GM19025 (cell line): ENCODE results near the gene RPL27.
"Not testable (repeated sequence)": the region's sequence is repeated elsewhere in the genome, so short reads cannot be mapped to it uniquely, and the experiment has no call there.

ENCODE experiments used
- ATAC-seq: cut with Tn5 transposase; IDR thresholded peaks from one replicate; pipeline ENCODE4 v1.9.1; 2021; ENCODE audit warnings: mild to moderate bottlenecking, low read depth, moderate library complexity; ENCODE audit not compliant: unreplicated experiment

The RPL27 gene

GRCh38 chr17:42992872-42993271 lies 5.3 kb upstream of the RPL27 start:
- ATAC-seq: no peak

DNA sequence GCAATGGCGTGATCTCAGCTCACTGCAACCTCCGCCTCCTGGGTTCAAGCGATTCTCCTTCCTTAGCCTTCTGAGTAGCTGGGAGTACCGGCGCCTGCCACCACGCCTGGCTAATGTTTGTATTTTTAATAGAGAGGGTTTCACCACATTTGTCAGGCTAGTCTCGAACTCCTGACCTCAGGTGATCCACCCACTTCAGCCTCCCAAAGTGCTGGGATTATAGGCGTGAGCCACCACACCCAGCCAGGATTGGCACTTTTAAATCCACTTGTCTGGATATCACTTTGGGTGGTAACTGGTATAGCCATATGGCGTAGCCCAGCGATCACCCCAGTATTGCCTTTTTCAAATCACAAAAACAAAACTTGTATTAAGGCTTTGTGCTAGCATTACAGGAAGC lies 4.3 kb upstream of the RPL27 start:
- not testable (repeated sequence) for ATAC-seq

- ATAC-seq: no peak
These were observed 732 bp upstream of the RPL27 start for GRCh38 chr17:42997390-42997983.

DNA sequence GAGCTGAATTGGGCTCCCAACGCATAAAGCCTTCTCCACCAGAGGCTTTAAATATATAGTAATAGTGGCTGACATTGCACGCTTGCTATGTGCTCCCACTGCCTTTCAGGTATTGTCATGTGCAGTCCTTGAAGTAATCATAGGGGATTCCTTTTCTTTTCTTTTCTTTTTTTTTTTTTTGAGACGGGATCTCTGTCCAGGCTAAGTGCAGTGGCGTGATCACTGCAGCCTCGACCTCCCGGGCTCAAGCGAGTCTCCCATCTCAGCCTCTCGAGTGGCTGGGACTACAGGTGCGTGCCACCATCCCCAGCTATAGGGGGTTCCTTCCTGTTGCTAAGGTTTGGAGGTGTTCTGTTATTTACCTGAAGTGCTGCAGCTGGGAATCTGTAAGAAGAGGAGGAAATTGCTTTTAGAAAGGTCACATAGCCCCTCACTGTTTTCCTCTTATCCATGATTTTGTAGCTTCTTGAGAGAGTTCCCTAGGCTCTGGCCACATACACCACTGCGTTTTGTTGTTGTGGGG lies 845 bp downstream of the RPL27 start:
- ATAC-seq: no peak

DNA sequence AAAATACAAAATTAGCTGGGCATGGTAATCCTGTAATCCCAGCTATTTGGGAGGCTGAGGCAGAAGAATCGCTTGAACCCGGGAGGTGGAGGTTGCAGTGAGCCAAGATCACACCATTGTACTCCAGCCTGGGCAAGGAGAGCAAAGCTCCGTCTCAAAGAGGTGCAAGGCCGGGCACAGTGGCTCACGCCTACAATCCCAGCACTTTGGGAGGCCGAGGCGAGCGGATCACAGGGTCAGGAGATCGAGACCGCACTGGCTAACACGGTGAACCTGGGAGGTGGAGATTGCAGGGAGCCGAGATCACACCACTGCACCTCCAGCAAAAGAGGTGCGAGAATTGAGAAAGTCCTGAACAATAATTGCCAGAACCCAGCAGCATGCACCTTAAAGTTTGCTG lies 2.7 kb downstream of the RPL27 start:
- ATAC-seq: not testable (repeated sequence)

DNA sequence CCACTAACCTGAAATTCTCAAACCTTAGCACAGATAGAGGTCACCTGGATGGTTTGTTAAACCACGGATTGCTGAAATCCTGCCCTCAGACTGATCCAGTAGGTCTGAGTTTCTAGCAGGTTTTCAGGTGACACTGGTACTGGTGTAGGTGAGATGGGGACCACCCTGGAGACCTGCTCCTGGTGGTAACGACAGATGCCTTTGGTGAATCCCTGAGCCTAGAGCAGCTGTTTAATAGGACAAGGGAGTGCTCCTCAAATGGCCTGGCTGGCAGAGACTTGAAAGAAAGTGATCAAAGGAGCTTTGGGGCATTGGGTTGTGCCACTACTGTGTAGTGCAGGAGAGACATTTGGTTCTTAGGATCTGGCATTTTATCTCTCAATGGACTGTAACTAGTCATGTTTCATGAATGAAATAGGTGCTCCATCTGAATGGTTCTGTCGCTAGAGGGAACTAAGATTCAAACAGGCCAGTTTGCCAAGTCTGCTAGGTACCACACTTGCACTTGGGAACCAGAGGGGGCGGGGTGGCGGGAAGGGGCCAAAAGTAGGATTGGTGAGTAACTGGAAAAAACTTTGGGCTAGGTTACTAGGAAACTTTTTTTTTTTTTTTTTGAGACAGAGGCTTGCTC lies 5.4 kb downstream of the RPL27 start:
- no peak for ATAC-seq

DNA sequence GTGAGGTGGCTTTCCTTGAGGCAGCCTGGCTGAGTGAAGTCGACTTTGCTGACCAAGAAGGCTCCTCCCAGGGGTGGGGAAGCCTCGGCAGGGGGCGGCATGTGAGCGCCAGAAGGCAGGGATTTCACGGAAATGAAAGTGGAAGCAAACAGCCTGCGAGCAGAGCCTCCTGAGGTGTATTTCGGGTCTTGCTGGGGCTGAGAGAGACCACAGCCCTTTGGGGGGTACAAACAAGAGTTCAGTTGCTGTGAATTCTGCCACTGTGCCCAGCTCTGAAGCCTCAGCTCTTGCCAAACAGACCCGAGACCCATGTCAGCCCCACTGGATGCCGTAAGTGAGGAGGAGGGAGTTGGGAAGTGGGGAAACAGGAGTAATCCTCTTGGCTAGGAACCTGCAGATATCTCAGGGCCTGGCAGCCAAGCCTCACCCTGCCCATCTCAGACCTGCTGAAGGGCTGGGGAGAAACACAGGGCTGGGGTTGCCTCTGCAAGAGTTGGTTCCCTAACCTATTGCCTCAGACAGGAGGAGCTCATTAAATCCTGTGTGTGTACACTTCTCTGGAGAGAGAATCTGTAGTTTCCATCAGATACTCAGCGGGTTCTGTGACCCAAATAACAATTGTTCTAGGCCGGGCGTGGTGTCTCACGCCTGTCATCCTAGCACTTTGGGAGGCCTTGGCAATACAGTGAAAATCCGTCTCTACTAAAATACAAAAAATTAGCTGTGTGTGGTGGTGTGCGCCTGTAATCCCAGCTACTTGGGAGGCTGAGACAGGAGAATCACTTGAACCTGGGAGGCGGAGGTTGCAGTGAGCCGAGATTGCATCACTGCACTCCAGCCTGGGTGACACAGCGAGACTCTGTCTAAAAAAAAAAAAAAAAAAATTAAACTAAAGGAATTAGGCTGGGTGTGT lies 8.7 kb downstream of the RPL27 start, which contains the start of gene IFI35:
IFI35 (plus strand) TSS at position 146 of the 913 bp plus-strand sequence; CDS start at position 310, 164 bp downstream.
- ATAC-seq: peak; percentile 81

DNA sequence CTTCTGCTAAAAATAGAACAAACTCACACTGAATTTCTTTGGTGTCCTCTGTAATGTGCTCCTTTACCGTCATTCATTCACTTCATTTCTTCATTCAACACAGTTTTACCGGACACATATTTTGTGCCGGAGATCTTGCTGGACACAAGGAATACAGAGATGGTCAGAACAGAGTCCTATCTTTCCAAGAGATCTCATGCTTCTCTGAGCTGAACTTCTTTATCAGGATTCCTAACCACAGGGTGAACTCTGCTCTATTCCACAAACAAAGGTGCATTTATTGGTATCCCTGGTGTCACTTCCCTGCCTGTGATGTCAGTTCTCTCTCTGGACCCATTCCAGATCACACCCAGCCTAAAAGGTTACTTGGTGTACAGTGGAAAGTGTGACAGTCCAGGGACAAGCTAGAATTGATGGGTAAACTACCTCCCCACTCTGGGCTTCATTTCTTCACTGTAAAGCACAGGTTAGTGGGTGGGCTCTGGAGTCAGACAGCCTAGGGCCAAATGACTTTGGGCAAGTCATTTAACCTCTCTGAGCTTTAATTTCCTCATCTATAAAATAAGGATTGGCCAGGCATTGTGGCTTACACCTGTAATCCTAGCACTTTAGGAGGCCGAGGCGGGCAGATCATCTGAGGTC lies 12.6 kb downstream of the RPL27 start:
- ATAC-seq: no peak

DNA sequence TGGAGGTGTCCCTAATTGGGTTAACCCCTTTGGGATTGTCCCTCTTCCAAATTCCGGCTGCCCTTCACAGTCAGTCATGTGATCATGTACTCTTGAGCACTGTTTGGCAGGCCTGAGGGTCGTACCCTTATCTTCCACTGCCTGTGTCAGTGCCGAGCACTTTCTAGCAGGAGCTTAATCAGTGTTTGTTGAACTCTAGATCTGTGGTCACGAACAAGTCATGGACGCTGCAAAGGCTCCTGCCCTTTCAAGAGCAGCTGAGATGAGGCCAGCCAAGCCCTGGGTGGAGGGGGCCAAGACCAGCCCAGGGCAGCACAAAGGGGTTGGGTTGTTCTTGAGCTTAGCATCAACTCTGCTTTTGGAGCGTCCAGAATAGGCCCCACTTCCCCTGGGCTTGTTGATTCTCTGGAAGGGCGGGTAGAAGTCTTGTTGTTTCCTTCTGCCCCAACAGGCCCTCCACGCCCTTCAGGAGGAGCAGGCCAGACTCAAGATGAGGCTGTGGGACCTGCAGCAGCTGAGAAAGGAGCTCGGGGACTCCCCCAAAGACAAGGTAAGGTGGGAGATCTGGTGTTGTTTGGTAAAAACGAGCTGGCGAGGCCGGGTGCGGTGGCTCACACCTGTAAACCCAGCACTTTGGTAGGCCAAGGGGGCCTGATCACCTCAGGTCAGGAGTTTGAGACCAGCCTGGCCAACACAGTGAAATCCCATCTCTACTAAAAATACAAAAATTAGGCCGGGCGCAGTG lies 13.7 kb downstream of the RPL27 start:
- ATAC-seq: no peak

GRCh38 chr17:43013296-43013695 lies 15.1 kb downstream of the RPL27 start:
- no peak for ATAC-seq

GRCh38 chr17:43014020-43014648 lies 15.9 kb downstream of the RPL27 start:
- no peak for ATAC-seq

DNA sequence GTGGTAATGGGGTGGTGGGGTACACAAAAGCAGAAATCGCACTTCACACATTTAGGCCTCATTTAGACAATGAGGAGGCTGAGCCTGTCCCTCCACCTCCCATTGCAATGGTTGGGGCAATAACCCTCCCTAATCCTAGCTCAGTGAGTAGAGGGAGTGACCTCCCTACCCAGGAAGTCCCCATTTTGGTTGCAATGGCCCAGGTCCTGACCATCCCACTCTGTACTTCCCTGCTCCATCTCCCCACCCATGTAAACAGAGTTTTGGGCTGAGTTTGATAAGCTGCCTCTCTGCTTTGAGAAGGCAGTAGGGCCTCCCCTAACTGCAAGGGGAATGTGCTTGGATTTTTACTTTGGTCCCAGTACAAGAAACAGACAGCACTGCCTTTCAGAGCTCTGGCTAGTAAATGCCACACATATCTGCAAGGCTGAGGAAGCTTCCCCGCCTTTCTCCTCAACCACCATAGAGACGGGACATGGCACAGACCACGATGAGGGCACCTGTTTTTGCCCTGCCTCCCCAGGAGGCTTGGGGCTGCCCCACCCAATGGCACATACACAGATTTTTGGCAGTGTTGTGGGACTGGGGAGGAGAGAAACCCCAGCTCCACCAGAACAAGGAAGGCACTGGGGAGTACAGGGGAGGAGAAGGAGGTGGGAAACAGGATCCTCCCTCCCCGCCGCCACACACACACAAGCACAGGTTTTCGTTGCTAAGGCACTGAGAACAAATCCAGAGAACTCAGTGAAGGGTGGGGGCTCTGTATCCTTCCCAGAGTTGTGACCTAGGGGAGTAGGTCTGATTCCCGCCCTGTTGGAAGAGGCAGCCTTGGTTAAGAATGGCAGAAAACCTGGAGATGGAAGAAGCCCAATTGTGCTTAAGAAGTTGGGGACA lies 16.7 kb downstream of the RPL27 start:
- no peak for ATAC-seq

- ATAC-seq: no peak
These were observed 17.4 kb downstream of the RPL27 start for GRCh38 chr17:43015579-43015978.

- ATAC-seq: no peak
These were observed 18.0 kb downstream of the RPL27 start for GRCh38 chr17:43016216-43016615.

- ATAC-seq: no peak
These were observed 20.0 kb downstream of the RPL27 start for GRCh38 chr17:43018008-43018853.

- ATAC-seq: no peak
These were observed 20.7 kb downstream of the RPL27 start for GRCh38 chr17:43018932-43019331.

- ATAC-seq: no peak
These were observed 21.2 kb downstream of the RPL27 start for GRCh38 chr17:43019418-43019817.
